HG02763 (cell line): Measurements from ENCODE around the gene CUX1.

Experiments used
- ATAC-seq: cut with Tn5 transposase; IDR thresholded peaks from one replicate; pipeline ENCODE4 v1.9.1; 2021; ENCODE audit warnings: mild to moderate bottlenecking, moderate library complexity; ENCODE audit not compliant: unreplicated experiment

The CUX1 gene

GRCh38 chr7:101952355-101953247 lies 135.2 kb downstream of the CUX1 start:
- ATAC-seq = no peak

- ATAC-seq = no peak
Observed at GRCh38 chr7:101953248-101953819, 135.9 kb downstream of the CUX1 start.

- ATAC-seq = no peak
Observed at GRCh38 chr7:101954499-101954898, 137.1 kb downstream of the CUX1 start.

GRCh38 chr7:101956130-101956529 lies 138.7 kb downstream of the CUX1 start:
- no peak for ATAC-seq

GRCh38 chr7:101957744-101958525 lies 140.5 kb downstream of the CUX1 start:
- no peak for ATAC-seq

GRCh38 chr7:101959342-101959741 lies 141.9 kb downstream of the CUX1 start:
- ATAC-seq = no peak

- no peak for ATAC-seq
Observed at GRCh38 chr7:101959829-101960228, 142.4 kb downstream of the CUX1 start.

- ATAC-seq = no peak
Observed at GRCh38 chr7:101960323-101960722, 142.9 kb downstream of the CUX1 start.

- ATAC-seq = no peak
Observed at GRCh38 chr7:101960985-101961708, 143.7 kb downstream of the CUX1 start.

- no peak for ATAC-seq
Observed at GRCh38 chr7:101961811-101962210, 144.4 kb downstream of the CUX1 start.

- no peak for ATAC-seq
Observed at GRCh38 chr7:101963693-101964092, 146.3 kb downstream of the CUX1 start.

- no peak for ATAC-seq
Observed at GRCh38 chr7:101964680-101965452, 147.4 kb downstream of the CUX1 start.

- no peak for ATAC-seq
Observed at GRCh38 chr7:101968720-101969466, 151.5 kb downstream of the CUX1 start.

- no peak for ATAC-seq
Observed at GRCh38 chr7:101969997-101970585, 152.7 kb downstream of the CUX1 start.

GRCh38 chr7:101970801-101971200 lies 153.4 kb downstream of the CUX1 start:
- no peak for ATAC-seq

GRCh38 chr7:101971457-101971856 lies 154.0 kb downstream of the CUX1 start:
- ATAC-seq = no peak

GRCh38 chr7:101972627-101973026 lies 155.2 kb downstream of the CUX1 start:
- no peak for ATAC-seq

- ATAC-seq = no peak
Observed at GRCh38 chr7:101973130-101973529, 155.7 kb downstream of the CUX1 start.

- ATAC-seq = no peak
Observed at GRCh38 chr7:101974393-101974792, 157.0 kb downstream of the CUX1 start.
